HG02588 (cell line): Measurements from ENCODE around the gene ATRN.

Experiments used
- ATAC-seq: cut with Tn5 transposase; IDR thresholded peaks from one replicate; pipeline ENCODE4 v1.9.1; 2021; ENCODE audit warnings: mild to moderate bottlenecking, moderate library complexity; ENCODE audit not compliant: unreplicated experiment

Gene ATRN

DNA sequence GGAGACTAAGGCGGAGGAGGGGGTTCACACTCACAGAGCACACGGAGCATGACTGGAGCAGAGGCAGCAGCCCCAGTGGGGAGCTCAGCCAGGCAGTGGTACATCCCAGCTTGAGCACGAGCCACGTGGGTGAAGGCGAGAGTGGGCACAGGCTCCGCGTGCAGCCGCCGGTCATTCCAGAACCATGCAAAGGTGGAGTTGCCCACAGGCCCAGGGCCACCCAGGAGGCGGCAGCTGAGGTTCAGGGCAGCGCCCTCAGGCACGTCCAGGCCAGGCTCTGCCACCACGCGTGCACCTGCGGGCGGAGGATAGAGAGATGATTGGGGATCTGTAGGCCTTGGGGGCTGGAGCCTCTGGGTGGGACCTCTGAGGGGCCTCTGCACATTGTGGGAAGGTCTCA lies 220.5 kb downstream of the ATRN start:
- no peak for ATAC-seq

DNA sequence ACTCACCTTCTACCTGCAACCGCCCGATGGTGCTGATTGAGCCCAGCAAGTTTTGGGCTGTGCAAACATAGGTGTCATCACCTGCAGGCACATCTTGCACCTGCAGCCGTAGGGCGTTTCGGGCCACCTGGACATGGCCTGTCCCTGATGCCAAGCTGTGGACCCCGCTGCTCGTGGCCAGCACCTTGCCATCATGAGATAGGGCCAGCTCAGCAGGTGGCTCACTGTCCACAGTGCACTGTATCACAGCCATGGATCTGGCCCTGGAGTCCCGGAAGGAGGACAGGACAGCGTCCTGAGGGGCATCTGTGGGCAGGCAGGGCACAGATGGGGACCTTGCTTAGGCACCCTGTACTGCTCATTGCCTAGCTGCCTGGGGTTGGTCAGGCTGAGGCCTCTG lies 221.1 kb downstream of the ATRN start:
- ATAC-seq: no peak

DNA sequence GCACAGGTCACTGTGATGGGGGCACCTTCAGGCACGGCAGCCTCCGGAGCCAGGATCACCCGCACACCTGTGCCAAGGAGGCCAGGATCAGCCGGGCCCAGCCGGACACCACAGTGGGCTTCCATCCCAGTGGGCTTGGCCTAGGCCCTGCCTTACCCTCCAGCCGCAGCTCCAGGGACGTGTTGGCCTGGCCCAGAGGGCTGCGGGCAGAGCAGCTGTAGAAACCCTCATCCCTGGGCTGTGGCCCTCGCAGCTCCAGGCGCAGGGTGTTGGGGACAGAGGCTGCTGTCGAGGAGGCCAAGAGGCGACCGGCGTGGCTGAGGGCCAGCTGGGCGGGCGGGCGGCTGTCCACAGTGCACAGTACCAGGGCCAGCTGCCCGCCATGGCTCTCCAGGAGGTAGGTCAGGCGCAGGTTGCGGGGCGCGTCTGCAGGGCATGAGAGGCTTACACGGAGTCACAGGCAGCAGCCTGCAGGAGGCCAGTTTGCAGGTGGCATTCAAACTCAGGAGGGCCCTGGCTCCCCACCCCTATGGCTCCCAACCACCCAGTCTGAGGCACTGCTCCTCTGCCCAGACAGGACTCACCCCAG lies 222.0 kb downstream of the ATRN start:
- ATAC-seq: no peak

DNA sequence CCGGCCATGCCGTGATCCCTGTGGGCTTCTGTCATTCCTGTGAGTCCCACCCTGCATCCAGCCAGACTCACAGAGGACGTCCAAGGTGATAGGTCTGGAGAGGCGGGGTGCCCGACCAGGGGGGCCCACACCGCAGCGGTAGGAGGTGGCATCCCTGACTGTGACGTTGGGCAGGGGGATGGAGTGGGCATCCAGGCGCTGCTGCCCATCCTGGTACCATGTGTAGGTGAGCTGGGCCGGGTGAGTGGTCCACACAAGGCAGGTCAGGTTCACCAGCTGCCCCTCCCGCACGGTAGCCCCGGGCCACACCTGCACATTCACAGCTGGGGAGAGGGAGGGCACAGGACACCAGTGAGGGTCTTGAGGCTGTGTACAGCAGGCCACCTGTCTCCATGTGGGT lies 222.6 kb downstream of the ATRN start:
- ATAC-seq: no peak

DNA sequence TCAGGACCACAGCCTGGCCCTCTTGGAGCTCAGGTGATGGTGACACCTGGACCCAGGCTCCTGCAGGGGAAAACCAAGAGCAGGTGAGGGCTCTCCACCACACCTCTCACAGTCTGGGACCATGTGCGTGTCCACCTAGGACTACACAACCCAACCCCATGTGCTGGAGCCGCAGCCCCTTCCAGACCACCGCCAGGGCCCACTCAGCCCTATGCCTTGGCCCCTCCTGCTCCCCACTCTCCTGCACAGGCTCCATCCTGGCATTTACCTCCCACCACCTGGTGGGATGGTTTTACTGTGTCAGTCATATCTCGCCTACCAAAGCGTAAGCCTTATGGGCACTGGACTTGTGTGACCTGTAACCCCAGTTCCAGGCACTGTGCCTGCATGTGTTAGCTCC lies 224.0 kb downstream of the ATRN start:
- ATAC-seq: no peak

DNA sequence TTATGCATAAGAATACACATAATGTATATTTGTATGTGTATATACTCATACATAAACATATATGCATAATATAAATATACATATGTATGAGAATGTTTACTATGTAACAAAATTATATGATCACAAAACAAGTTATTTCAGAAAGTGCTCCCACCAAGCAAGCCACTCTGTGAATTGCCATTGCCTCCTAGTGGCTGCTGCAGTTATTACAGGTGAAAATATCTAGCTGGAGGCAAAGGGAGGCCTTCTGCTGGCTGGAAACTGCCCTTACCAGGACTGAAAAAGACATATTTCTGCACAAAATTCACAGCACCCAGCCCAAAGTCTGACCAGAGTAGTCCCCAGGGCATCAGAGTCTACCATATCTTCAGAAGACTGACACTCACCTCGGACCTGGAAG lies 225.4 kb downstream of the ATRN start:
- ATAC-seq: no peak

DNA sequence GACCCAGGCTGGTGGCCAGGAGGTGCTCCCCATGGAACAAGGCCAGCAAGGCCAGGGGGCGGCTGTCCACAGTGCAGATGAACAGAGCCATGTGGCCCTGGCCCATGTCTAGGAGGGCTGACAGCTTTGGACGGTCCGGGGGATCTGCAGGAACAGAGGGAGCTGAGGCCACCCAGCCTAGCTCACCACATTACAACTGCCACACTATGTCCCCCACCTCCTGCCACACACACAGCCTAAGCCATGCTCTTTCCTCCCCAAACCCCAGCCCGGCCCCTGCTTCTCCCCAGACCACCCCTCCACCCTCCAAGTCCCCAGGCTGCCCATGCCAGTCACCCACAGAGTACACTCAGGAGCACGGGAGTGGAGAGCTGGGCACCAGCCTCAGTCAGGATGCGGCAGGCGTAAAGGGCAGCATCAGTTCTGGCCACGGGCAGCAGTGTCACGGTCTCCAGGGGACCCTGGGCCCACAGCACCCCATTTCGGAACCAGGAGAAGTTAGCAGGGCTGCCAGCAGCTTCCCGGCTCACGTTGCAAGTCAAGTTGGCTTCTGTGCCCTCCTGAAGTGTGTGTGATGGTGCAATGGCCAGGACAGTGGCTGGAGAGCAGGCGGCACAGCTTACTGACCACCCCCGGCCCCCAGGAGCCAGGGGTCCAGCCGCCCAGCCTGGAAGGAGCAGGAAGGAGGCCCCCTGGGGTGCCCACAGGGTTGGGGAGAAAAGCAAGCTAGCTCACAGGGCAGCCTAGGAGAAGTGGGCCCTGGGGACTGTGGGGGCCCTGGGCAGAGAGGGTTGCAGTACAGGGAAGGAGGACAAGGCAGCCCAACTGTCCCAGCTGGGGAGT lies 226.1 kb downstream of the ATRN start:
- no peak for ATAC-seq

DNA sequence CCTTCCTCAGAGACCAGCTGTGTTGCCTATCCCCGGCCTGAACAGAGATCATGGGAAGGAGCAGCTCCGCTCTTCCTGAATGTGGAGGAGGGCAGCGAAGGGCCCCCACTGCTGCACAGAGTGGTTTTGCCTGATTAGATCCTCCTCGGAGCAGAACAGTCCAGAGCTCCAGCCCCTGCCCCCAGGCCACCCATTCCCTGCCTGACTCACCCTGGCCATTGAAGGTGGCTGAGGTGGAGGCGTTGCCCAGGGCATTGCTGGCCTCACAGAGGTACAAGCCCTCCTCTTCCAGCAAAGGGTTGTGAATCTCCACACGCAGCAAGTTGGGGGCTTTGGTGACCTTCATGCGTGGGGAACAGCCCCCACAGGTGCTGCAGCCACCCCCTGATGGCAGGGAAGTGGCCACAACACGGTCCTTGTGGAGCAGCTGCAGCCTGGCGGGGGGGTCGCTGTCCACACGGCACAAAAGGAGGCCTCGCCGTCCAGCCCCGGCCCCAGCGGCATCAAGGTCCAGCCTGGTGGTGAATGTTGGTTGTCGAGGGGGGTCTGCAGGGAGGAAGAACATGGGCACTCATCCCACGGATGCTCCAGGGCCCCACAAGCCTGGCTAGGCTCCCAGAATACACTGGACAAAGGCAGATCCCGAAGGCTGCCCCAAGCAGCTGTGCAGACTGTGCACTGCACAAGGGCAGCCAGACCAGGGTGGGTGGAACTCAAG lies 226.9 kb downstream of the ATRN start:
- ATAC-seq: no peak

DNA sequence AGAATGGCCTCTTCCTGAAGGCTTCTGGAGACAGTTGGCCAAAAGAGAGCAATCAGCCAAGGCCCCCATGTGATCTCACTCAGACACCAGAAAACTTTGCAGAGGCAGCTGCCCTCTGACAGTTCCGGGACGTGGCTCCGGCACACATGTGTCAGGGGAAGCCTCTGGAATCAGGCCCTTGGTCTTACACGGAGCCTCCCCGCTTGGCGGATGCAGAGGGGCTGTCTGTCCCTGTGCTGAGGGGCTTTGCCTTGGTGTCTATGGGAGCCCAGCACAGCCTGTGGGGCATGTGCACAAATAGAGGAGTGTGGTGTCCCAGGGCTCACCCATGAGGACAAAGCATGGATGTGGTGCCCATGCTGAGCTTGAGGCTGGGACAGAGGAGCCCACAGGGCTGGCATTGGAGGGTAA lies 227.8 kb downstream of the ATRN start:
- no peak for ATAC-seq

DNA sequence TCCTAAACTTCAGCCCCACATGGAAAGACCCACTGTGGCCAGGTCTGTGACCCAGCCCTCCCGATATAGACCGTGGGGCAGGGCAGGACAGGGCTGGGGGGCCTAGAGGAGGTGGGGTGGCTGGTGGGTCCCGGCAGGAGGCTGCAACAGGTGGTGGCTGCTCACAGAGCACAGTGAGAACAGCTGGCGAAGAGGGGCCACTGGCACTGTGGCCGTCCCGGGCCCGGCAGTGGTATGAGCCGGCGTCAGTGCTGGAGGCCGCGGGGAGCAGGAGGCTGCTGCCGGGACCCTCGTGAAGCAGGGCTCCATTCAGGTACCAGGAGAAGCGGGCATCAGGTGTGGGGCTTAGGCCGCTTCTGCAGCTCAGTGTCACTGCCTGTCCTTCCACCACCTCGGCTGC lies 228.2 kb downstream of the ATRN start:
- no peak for ATAC-seq
